GOT3 (cell line): ENCODE results near the gene ENTPD8.
"Not testable (repeated sequence)": the region's sequence is repeated elsewhere in the genome, so short reads cannot be mapped to it uniquely, and the experiment has no call there.

Experiments used
- DNase-seq: peaks from one replicate; lab custom pipeline; 2025; ENCODE audit warnings: mixed read lengths; lab: John Stamatoyannopoulos, UW

The ENTPD8 gene

GRCh38 chr9:137393176-137394150 lies 47.7 kb downstream of the ENTPD8 start:
- DNase-seq = no peak

GRCh38 chr9:137392232-137393007 lies 48.7 kb downstream of the ENTPD8 start:
- no peak for DNase-seq

GRCh38 chr9:137391411-137391754 lies 49.8 kb downstream of the ENTPD8 start:
- DNase-seq = no peak

GRCh38 chr9:137390553-137391410 lies 50.4 kb downstream of the ENTPD8 start:
- no peak for DNase-seq

- DNase-seq = no peak
These were observed 51.8 kb downstream of the ENTPD8 start for GRCh38 chr9:137389428-137389746.

- no peak for DNase-seq
These were observed 52.3 kb downstream of the ENTPD8 start for GRCh38 chr9:137388589-137389427.

GRCh38 chr9:137387891-137388560 lies 53.1 kb downstream of the ENTPD8 start:
- no peak for DNase-seq

GRCh38 chr9:137387114-137387890 lies 53.9 kb downstream of the ENTPD8 start:
- no peak for DNase-seq

- not testable (repeated sequence) for DNase-seq
These were observed 54.5 kb downstream of the ENTPD8 start for GRCh38 chr9:137386507-137387113.

- no peak for DNase-seq
These were observed 56.0 kb downstream of the ENTPD8 start for GRCh38 chr9:137385061-137385655.
